ENCODE results near the gene EIF2B2.

EIF2B2 gene

GRCh38 chr14:75002392-75003249, at the start of gene EIF2B2:
TSS of gene EIF2B2 (plus strand) at chr14:75002921. CDS start at chr14:75002991, 70 bp downstream.
- peak; percentile 98 for DNase-seq (ENCODE audit: low spot score)

- DNase-seq (ENCODE audit: low spot score) = no peak
These were observed 49.0 kb upstream of the EIF2B2 start for GRCh38 chr14:74953686-74954085.

GRCh38 chr14:74954232-74954946, 48.3 kb upstream of the EIF2B2 start:
- DNase-seq (ENCODE audit: low spot score) = no peak

GRCh38 chr14:74954947-74955228, 47.8 kb upstream of the EIF2B2 start:
- no peak for DNase-seq (ENCODE audit: low spot score)

GRCh38 chr14:74955229-74956026, 47.3 kb upstream of the EIF2B2 start, which contains the start of gene PGF:
TSS of gene PGF (minus strand) at chr14:74955597. CDS start at chr14:74955242, 355 bp downstream.
- peak; percentile 79 for DNase-seq (ENCODE audit: low spot score)

GRCh38 chr14:74956027-74956279, 46.8 kb upstream of the EIF2B2 start:
- DNase-seq (ENCODE audit: low spot score) = no peak

GRCh38 chr14:74956280-74957072, 46.2 kb upstream of the EIF2B2 start:
- DNase-seq (ENCODE audit: low spot score) = no peak

GRCh38 chr14:74959596-74960180, 43.0 kb upstream of the EIF2B2 start:
- no peak for DNase-seq (ENCODE audit: low spot score)

GRCh38 chr14:74960736-74961135, 42.0 kb upstream of the EIF2B2 start:
- no peak for DNase-seq (ENCODE audit: low spot score)

- DNase-seq (ENCODE audit: low spot score) = no peak
These were observed 41.3 kb upstream of the EIF2B2 start for GRCh38 chr14:74961238-74961911.

- DNase-seq (ENCODE audit: low spot score) = no peak
These were observed 40.7 kb upstream of the EIF2B2 start for GRCh38 chr14:74962046-74962445.

GRCh38 chr14:74962493-74962892, 40.2 kb upstream of the EIF2B2 start:
- DNase-seq (ENCODE audit: low spot score) = no peak

- no peak for DNase-seq (ENCODE audit: low spot score)
These were observed 39.5 kb upstream of the EIF2B2 start for GRCh38 chr14:74963178-74963704.

GRCh38 chr14:74963705-74964271, 38.9 kb upstream of the EIF2B2 start:
- DNase-seq (ENCODE audit: low spot score) = no peak

- no peak for DNase-seq (ENCODE audit: low spot score)
These were observed 37.8 kb upstream of the EIF2B2 start for GRCh38 chr14:74964787-74965485.

- DNase-seq (ENCODE audit: low spot score) = no peak
These were observed 37.1 kb upstream of the EIF2B2 start for GRCh38 chr14:74965486-74966153.

- no peak for DNase-seq (ENCODE audit: low spot score)
These were observed 33.9 kb upstream of the EIF2B2 start for GRCh38 chr14:74968811-74969210.

- no peak for DNase-seq (ENCODE audit: low spot score)
These were observed 29.6 kb upstream of the EIF2B2 start for GRCh38 chr14:74973003-74973653.

- peak; percentile 13 for DNase-seq (ENCODE audit: low spot score)
These were observed 28.8 kb upstream of the EIF2B2 start for GRCh38 chr14:74973905-74974363.

Data from D341Med (cell line).